Uterus (tissue), 4 donors: Measurements from ENCODE around the gene FHIP1B. TPM values are rescaled to one million over a fixed set of nuclear protein-coding genes. Genes with fewer than 3 reads are reported as not detected.
A peak's percentile ranks its signal among the peaks of the same experiment; 100 is the strongest.
"Not testable (repeated sequence)": the region's sequence is repeated elsewhere in the genome, so short reads cannot be mapped to it uniquely, and the experiment has no call there.

Experiments used
- DNase-seq, 2 donors: peaks; one replicate each; pipeline ENCODE4 v3.0.0-alpha.2; 2019 to 2020
- H3K27ac ChIP-seq, 2 donors: fragments of 200-600 bp; sonication (generic); 1 replicate in 1 of 2; 2 replicates in 1 of 2; pipeline ENCODE4 v1.5.1; 2016 to 2018
- H3K27me3 ChIP-seq, 2 donors: fragments of 200-600 bp; sonication (generic); one replicate each; pipeline ENCODE4 v1.5.1; 2018 to 2019; ENCODE audit warnings: control low read depth in 1 of 2
- H3K36me3 ChIP-seq, 2 donors: fragments of 200-600 bp; sonication (generic); one replicate each; pipeline ENCODE4 v1.5.1; 2019; ENCODE audit warnings: control low read depth in 1 of 2
- H3K4me1 ChIP-seq, 2 donors: fragments of 200-600 bp; sonication (generic); one replicate each; pipeline ENCODE4 v1.5.1; 2018 to 2019; ENCODE audit warnings: control low read depth in 1 of 2
- H3K4me3 ChIP-seq, 2 donors: fragments of 200-600 bp; sonication (generic); 1 replicate in 1 of 2; 2 replicates in 1 of 2; pipeline ENCODE4 v1.5.1; 2018 to 2019; ENCODE audit warnings: mild to moderate bottlenecking in 1 of 2
- H3K9me3 ChIP-seq, 2 donors: fragments of 200-600 bp; sonication (generic); one replicate each; pipeline ENCODE4 v1.5.1; 2019; ENCODE audit warnings: control low read depth in 1 of 2
- CTCF ChIP-seq, 4 experiments: fragments of 200-600 bp in 2 of 4; fragments of 450-650 bp in 2 of 4; sonication (generic) in 2 of 4; IDR thresholded peaks; one replicate each; pipeline ENCODE4 v1.5.1; 2016 to 2019; ENCODE audit warnings: antibody characterized with exemption in 4 of 4, mild to moderate bottlenecking in 2 of 4, moderate library complexity in 1 of 4
- POLR2A ChIP-seq, 2 donors: fragments of 450-650 bp; IDR thresholded peaks; one replicate each; pipeline ENCODE4 v1.6.1; 2016; ENCODE audit warnings: antibody characterized with exemption in 2 of 2, mild to moderate bottlenecking in 1 of 2, moderate library complexity in 1 of 2
- intact Hi-C: fragments of 100-400 bp; cut with DNase I; formaldehyde crosslinking; loops from one replicate; pipeline ENCODE4 v1.15.1; 2023; ENCODE audit warnings: low total_unique reads
- total RNA-seq, 4 donors: library from RNA; depleted of rRNA in 3 of 4; stranded (reverse); fragments of >200 nt in 3 of 4; gene quantifications; one replicate each; pipeline versions ENCODE4 v1.1.0 to v1.2.4, GENCODE V29; 2014 to 2023
- donor health status: DM: yes; HTN: yes; CAD: no.

The FHIP1B gene
- total RNA-seq: 10 to 100 TPM; 15.4 to 39.8 (median 30.7) TPM

GRCh38 chr11:6234387-6235107 is at the start of gene FHIP1B:
TSS of gene FHIP1B (minus strand) at chr11:6234636. CDS start at chr11:6224516, 10,120 bp downstream.
- Histone ChIP-seq H3K4me3 (peak within 1 kb of the TSS; percentile 71 to 72), H3K27me3 (no peaks in the 10 kb centered on the region), H3K27ac (peak within 1 kb of the TSS; percentile 73 to 90), H3K4me1 (peaks cover 0 to 3% of the 10 kb centered on the region in 2 donors), H3K9me3 (no peaks in the 10 kb centered on the region), H3K36me3 (no peaks in the 10 kb centered on the region)
- peak; percentile 99 to 100 for DNase-seq
- intact Hi-C loops: no loop called here
- TF ChIP-seq CTCF (IDR thresholded peaks at IDR 0.05) (no peak), POLR2A (IDR thresholded peaks at IDR 0.05) (peak; percentile 33 to 72)

GRCh38 chr11:6283453-6284023 is 49.1 kb upstream of the FHIP1B start:
- H3K4me1 ChIP-seq: no peaks in the 10 kb centered on the region

GRCh38 chr11:6280809-6281208 is 46.4 kb upstream of the FHIP1B start:
- not testable (repeated sequence) for H3K4me1 ChIP-seq

More at GRCh38 chr11:6283453-6284023, 49.1 kb upstream of the FHIP1B start:
- TF ChIP-seq CTCF (IDR thresholded peaks at IDR 0.05) (no peak), POLR2A (IDR thresholded peaks at IDR 0.05) (no peak)
- no peak for DNase-seq
- intact Hi-C loops: no loop called here
- no peak overlapping the region for H3K4me3 ChIP-seq
- no peaks in the 10 kb centered on the region for H3K27me3 ChIP-seq
- no peaks in the 10 kb centered on the region for H3K36me3 ChIP-seq
- H3K9me3 ChIP-seq: no peaks in the 10 kb centered on the region
- H3K27ac ChIP-seq: no peak overlapping the region

GRCh38 chr11:6273188-6273587 is 38.8 kb upstream of the FHIP1B start:
- Histone ChIP-seq H3K27ac (peak overlapping the region in 1 of 2 donors; percentile 7), H3K4me1 (no peaks in the 10 kb centered on the region), H3K9me3 (no peaks in the 10 kb centered on the region), H3K4me3 (no peak overlapping the region), H3K27me3 (no peaks in the 10 kb centered on the region), H3K36me3 (no peaks in the 10 kb centered on the region)
- intact Hi-C loops: no loop called here
- no peak for TF ChIP-seq CTCF (IDR thresholded peaks at IDR 0.05)
- no peak for TF ChIP-seq POLR2A (IDR thresholded peaks at IDR 0.05)
- DNase-seq: no peak

More at GRCh38 chr11:6280809-6281208, 46.4 kb upstream of the FHIP1B start:
- intact Hi-C loops, H3K27ac ChIP-seq, H3K36me3 ChIP-seq, DNase-seq, H3K27me3 ChIP-seq, H3K4me3 ChIP-seq, H3K9me3 ChIP-seq: not testable (repeated sequence)

- Histone ChIP-seq H3K9me3 (no peaks in the 10 kb centered on the region), H3K4me3 (no peak overlapping the region), H3K27ac (no peak overlapping the region), H3K4me1 (no peaks in the 10 kb centered on the region), H3K27me3 (no peaks in the 10 kb centered on the region), H3K36me3 (no peaks in the 10 kb centered on the region)
- TF ChIP-seq CTCF (IDR thresholded peaks at IDR 0.05) (no peak), POLR2A (IDR thresholded peaks at IDR 0.05) (no peak)
- no peak for DNase-seq
- intact Hi-C loops: no loop called here
Observed at GRCh38 chr11:6271598-6271997, 37.2 kb upstream of the FHIP1B start.
